ENCODE data around the gene SLC6A9.

The SLC6A9 gene

GRCh38 chr1:44013949-44014348 lies 17.3 kb downstream of the SLC6A9 start:
- no peak for DNase-seq (ENCODE audit: extremely low read depth, insufficient read length)
- Histone ChIP-seq H3K36me3 (ENCODE audit: control insufficient read depth, insufficient read depth, low read length) (no peaks in the 10 kb centered on the region), H3K4me3 (replicated peaks; ENCODE audit: low read depth, low read length) (no peak overlapping the region), H3K27me3 (replicated peaks; ENCODE audit: control insufficient read depth, insufficient read depth, low read length) (no peaks in the 10 kb centered on the region)
- no peak for TF ChIP-seq CTCF (IDR thresholded peaks at IDR 0.05; ENCODE audit: insufficient read depth, low read length, poor library complexity, severe bottlenecking)

DNA sequence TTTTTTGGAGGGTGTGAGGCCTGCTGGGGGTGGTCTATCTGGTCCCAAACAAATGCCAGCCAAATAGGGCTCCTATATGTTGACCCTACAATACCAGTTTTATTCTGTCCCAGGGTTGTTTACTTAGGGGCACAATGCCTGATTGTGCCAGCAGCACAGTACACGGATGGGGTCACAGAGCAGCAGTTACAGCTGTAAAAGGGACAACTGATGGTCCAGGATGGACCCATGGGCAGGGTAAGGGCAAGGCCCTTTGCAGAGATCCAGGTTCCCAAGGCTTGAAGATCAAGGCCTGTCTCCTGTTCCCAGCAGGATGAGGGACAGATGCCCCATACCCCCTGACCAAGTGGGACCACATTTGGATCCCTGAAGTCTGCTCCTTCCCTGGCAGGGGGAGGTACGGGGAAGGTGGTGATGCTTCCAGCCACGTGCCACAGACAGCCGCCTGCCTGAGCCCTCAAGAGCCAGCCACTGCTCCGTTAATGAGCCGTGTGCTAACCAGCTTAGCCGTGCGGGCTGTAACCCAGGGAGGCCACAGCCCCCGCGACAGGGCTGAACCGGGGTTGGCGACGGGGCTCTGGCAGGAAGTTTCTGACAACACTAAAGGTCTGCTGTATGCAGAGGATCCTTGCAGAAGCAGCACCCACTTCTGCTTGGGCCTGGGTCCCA lies 18.2 kb downstream of the SLC6A9 start:
- Histone ChIP-seq H3K4me3 (replicated peaks; ENCODE audit: low read depth, low read length) (no peak overlapping the region), H3K36me3 (ENCODE audit: control insufficient read depth, insufficient read depth, low read length) (no peaks in the 10 kb centered on the region), H3K27me3 (replicated peaks; ENCODE audit: control insufficient read depth, insufficient read depth, low read length) (no peaks in the 10 kb centered on the region)
- TF ChIP-seq CTCF (IDR thresholded peaks at IDR 0.05; ENCODE audit: insufficient read depth, low read length, poor library complexity, severe bottlenecking), result no peak
- no peak for DNase-seq (ENCODE audit: extremely low read depth, insufficient read length)

DNA sequence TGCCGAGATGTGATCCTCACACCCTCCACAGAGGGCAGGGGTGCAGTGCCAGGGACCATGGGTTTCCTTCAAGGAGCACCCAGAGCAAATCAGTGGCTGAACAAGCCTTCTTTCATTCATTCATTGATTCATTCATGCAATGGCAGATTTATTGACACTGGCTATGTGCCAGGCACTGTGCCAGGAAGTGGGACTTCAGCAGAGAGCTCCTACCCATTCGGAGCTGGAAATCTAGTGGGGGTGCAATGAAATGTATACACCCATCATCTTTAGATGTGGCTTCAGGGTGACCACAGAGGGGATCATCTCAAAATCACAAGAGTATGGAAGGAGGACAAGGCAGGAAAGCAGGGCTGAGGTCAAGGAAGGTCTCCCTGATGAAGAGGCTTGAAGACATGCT lies 18.9 kb downstream of the SLC6A9 start:
- no peak for DNase-seq (ENCODE audit: extremely low read depth, insufficient read length)
- H3K36me3 ChIP-seq (ENCODE audit: control insufficient read depth, insufficient read depth, low read length), result no peaks in the 10 kb centered on the region
- no peak overlapping the region for H3K4me3 ChIP-seq (replicated peaks; ENCODE audit: low read depth, low read length)
- no peaks in the 10 kb centered on the region for H3K27me3 ChIP-seq (replicated peaks; ENCODE audit: control insufficient read depth, insufficient read depth, low read length)
- no peak for TF ChIP-seq CTCF (IDR thresholded peaks at IDR 0.05; ENCODE audit: insufficient read depth, low read length, poor library complexity, severe bottlenecking)

DNA sequence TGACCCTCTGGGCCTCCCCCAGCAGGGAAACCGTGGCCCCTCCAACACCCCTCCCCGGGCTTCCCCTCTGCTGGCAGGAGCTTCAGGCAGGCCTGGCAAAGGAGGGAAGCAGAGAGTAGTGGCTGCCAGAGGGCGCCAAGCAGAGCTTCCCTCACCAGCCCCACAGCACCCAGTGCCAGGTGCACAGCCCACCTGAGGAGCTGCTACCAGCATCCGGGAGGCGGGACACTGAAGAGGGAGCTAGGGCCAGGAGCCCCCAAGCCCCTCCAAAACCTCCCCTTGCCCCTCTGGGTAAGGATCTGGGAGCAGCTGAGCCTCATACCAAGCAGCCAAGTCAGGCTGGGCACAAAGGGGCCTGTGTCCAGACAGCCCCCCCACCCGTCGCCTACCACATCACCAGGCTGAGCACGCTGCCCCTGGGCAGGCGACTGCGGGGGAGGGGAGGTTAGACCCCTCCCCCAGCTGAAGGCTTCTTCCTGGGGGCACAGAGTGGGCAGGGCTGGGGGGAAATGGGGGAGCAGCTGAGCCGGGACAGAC lies 20.3 kb downstream of the SLC6A9 start:
- no peak overlapping the region for H3K4me3 ChIP-seq (replicated peaks; ENCODE audit: low read depth, low read length)
- H3K27me3 ChIP-seq (replicated peaks; ENCODE audit: control insufficient read depth, insufficient read depth, low read length), result no peaks in the 10 kb centered on the region
- no peak for TF ChIP-seq CTCF (IDR thresholded peaks at IDR 0.05; ENCODE audit: insufficient read depth, low read length, poor library complexity, severe bottlenecking)
- DNase-seq (ENCODE audit: extremely low read depth, insufficient read length), result no peak
- no peaks in the 10 kb centered on the region for H3K36me3 ChIP-seq (ENCODE audit: control insufficient read depth, insufficient read depth, low read length)

- Histone ChIP-seq H3K4me3 (replicated peaks; ENCODE audit: low read depth, low read length) (no peak overlapping the region), H3K36me3 (ENCODE audit: control insufficient read depth, insufficient read depth, low read length) (no peaks in the 10 kb centered on the region), H3K27me3 (replicated peaks; ENCODE audit: control insufficient read depth, insufficient read depth, low read length) (no peaks in the 10 kb centered on the region)
- TF ChIP-seq CTCF (IDR thresholded peaks at IDR 0.05; ENCODE audit: insufficient read depth, low read length, poor library complexity, severe bottlenecking), result no peak
- DNase-seq (ENCODE audit: extremely low read depth, insufficient read length), result no peak
These were observed 23.0 kb downstream of the SLC6A9 start for GRCh38 chr1:44008259-44008658.
